WERI-Rb-1 (cell line): ENCODE measurements around the gene FOXM1.

Experiments used
- DNase-seq: peaks from one replicate; pipeline ENCODE4 v3.0.0-alpha.2; 2020
- H3K27ac ChIP-seq: fragments of 250-450 bp; sonication (Bioruptor Pico); 2 replicates; pipeline ENCODE4 v1.5.1; 2020; ENCODE audit warnings: mild to moderate bottlenecking, moderate library complexity
- H3K27me3 ChIP-seq: fragments of 250-450 bp; sonication (Bioruptor Pico); 2 replicates; pipeline ENCODE4 v1.5.1; 2021; ENCODE audit warnings: mild to moderate bottlenecking, low read depth, moderate library complexity; ENCODE audit not compliant: insufficient read depth, severe bottlenecking
- H3K36me3 ChIP-seq: fragments of 250-450 bp; sonication (Bioruptor Pico); 2 replicates; pipeline ENCODE4 v1.5.1; 2020; ENCODE audit warnings: mild to moderate bottlenecking, moderate library complexity
- H3K4me3 ChIP-seq: 2 replicates; pipeline ENCODE4 v1.5.1; 2011; ENCODE audit warnings: low read depth, mild to moderate bottlenecking, control low read depth, low read length
- H3K9me3 ChIP-seq: fragments of 250-450 bp; sonication (Bioruptor Pico); 2 replicates; pipeline ENCODE4 v1.5.1; 2021; ENCODE audit warnings: mild to moderate bottlenecking, moderate library complexity; ENCODE audit not compliant: severe bottlenecking
- TF ChIP-seq, protein P1 (sequence below): IDR thresholded peaks from 2 replicates; pipeline ENCODE4 v1.5.1; 2011; ENCODE audit warnings: low read depth, mild to moderate bottlenecking, control low read depth, inconsistent platforms, low read length

The FOXM1 gene

DNA sequence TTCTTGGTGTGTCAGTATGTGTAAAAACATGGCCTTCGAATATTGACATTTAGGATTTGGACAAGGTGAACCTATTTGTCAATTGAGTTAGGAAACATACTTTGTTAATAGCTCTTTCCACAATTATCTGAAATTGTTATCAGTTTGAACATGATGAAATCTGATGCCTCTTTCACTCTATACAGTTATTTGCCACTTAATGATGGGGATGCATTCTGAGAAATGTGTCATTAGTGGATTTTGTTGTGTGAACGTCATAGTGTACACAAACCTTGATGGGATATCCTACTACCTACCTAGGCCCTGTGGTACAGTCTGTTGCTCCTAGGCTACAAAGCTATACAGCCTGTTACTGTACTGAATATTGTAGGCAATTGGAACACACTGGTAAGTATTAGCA, 18.5 kb upstream of the FOXM1 start:
- Histone ChIP-seq H3K27me3 (no peaks in the 10 kb centered on the region), H3K4me3 (no peak overlapping the region), H3K36me3 (peaks cover 6% of the 10 kb centered on the region; the same call in 1 of the 2 replicates), H3K27ac (no peak overlapping the region), H3K9me3 (no peaks in the 10 kb centered on the region)
- TF ChIP-seq, protein P1, sequence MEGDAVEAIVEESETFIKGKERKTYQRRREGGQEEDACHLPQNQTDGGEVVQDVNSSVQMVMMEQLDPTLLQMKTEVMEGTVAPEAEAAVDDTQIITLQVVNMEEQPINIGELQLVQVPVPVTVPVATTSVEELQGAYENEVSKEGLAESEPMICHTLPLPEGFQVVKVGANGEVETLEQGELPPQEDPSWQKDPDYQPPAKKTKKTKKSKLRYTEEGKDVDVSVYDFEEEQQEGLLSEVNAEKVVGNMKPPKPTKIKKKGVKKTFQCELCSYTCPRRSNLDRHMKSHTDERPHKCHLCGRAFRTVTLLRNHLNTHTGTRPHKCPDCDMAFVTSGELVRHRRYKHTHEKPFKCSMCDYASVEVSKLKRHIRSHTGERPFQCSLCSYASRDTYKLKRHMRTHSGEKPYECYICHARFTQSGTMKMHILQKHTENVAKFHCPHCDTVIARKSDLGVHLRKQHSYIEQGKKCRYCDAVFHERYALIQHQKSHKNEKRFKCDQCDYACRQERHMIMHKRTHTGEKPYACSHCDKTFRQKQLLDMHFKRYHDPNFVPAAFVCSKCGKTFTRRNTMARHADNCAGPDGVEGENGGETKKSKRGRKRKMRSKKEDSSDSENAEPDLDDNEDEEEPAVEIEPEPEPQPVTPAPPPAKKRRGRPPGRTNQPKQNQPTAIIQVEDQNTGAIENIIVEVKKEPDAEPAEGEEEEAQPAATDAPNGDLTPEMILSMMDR: no peak
- no peak for DNase-seq

DNA sequence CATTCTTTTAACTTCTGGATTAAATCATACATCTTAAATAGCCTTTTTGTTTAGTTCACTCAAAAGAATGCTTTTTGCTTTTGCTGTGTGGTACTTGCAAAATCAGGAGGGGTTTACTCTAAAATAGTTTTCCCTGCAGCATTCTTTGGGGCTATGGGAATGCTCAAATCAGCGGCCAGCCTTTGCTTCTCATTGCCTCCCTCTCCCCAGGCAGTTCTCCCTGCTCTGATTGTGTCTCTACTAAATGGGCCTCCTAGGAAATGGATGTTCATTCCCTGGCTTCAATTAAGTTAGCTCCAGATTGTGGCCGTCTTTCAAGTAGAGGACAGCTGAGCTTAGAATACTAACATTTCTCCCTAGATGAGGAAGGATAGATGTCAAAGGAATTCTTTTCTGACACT, 18.1 kb upstream of the FOXM1 start:
- no peak for DNase-seq
- Histone ChIP-seq H3K4me3 (no peak overlapping the region), H3K27me3 (no peaks in the 10 kb centered on the region), H3K9me3 (no peaks in the 10 kb centered on the region), H3K36me3 (peaks cover 6% of the 10 kb centered on the region; the same call in 1 of the 2 replicates), H3K27ac (no peak overlapping the region)
- TF ChIP-seq, protein P1: no peak

DNA sequence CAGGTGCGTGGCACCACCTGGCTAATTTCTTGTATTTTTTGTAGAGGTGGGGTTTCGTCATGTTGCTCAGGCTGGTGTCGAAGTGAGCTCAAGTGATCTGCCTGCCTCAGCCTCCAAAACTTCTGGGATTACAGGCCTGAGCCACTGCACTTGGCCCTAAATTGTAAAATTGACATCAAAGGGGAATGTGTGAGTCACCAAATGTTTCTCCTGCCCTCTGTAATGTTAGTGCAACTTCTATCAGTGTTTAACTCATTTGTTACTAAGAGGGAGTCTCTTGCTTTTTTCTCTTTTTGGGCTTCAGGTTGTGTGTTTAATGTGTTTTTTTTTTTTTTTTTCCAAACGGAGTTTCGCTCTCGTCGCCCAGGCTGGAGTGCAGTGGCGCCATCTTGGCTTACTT, 16.0 kb upstream of the FOXM1 start:
- H3K9me3 ChIP-seq: no peaks in the 10 kb centered on the region
- no peak for DNase-seq
- H3K4me3 ChIP-seq: no peak overlapping the region
- H3K36me3 ChIP-seq: peaks cover 22% of the 10 kb centered on the region
- TF ChIP-seq, protein P1: no peak
- H3K27ac ChIP-seq: no peak overlapping the region
- no peaks in the 10 kb centered on the region for H3K27me3 ChIP-seq

DNA sequence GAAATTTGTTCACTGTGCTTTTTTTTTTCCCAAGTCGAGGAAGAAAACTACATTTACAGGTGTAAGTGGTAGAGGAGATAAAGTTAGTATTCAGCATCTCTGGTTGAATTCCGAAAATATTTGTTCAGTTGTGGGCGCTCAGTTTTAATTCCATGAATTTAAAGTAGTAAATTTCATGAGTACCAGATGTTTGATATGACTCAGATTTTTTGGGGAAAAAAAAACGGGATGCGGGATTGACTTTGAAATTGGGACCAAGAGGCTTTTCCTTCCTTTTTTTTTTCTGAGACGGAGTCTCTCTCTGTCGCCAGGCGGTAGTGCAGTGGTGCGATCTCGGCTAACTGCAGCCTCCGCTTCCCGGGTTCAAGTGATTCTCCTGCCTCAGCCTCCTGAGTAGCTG, 15.3 kb upstream of the FOXM1 start:
- TF ChIP-seq, protein P1: no peak
- H3K36me3 ChIP-seq: peaks cover 27% of the 10 kb centered on the region
- H3K27ac ChIP-seq: no peak overlapping the region
- no peaks in the 10 kb centered on the region for H3K9me3 ChIP-seq
- DNase-seq: no peak
- no peak overlapping the region for H3K4me3 ChIP-seq
- H3K27me3 ChIP-seq: no peaks in the 10 kb centered on the region

- Histone ChIP-seq H3K4me3 (peak overlapping the region; percentile 70), H3K9me3 (no peaks in the 10 kb centered on the region), H3K27ac (peak overlapping the region; percentile 87), H3K36me3 (peaks cover 32% of the 10 kb centered on the region), H3K27me3 (no peaks in the 10 kb centered on the region)
- DNase-seq: peak; percentile 45
- TF ChIP-seq, protein P1: no peak
These were observed 14.5 kb upstream of the FOXM1 start for GRCh38 chr12:2891240-2892053.
